CD4-positive, alpha-beta T cell (primary cell): ENCODE data around the gene KLC1. TPM values are rescaled to one million over a fixed set of nuclear protein-coding genes. Genes with fewer than 3 reads are reported as not detected.

Source experiments
- ATAC-seq: fragments of 200-7000 bp; cut with Tn5 transposase; one replicate; pipeline ENCODE4 v1.10.0; 2022; ENCODE audit warnings: mild to moderate bottlenecking; ENCODE audit not compliant: poor library complexity
- CTCF ChIA-PET: fragments of 350-600 bp; sonication (Branson Sonifier 250); formaldehyde crosslinking; loops from one replicate; lab custom pipeline; 2021; ENCODE audit warnings: antibody characterized with exemption, inconsistent platforms; lab: Charles Lee
- POLR2A ChIA-PET: fragments of 350-600 bp; sonication (Branson Sonifier 250); formaldehyde crosslinking; loops from one replicate; lab custom pipeline; 2021; ENCODE audit warnings: antibody characterized with exemption, inconsistent platforms; lab: Charles Lee
- DNase-seq, 14 experiments: peaks; one replicate each; pipeline ENCODE4 v3.0.0-alpha.2; 2013 to 2020; ENCODE audit warnings: mixed read lengths in 2 of 14
- H3K27ac ChIP-seq, 2 donors: one replicate each; pipeline versions ENCODE4 v1.5.1 to v1.7.0; 2013; ENCODE audit warnings: low read length in 2 of 2, low read depth in 1 of 2, mild to moderate bottlenecking in 1 of 2
- H3K27me3 ChIP-seq, 2 experiments: 1 replicate in 1 of 2; 2 replicates in 1 of 2; pipeline versions ENCODE4 v1.6.1 to v1.7.0; 2013; ENCODE audit warnings: low read length in 2 of 2, control low read depth in 1 of 2, mild to moderate bottlenecking in 1 of 2, moderate library complexity in 1 of 2; ENCODE audit not compliant: insufficient read depth in 2 of 2, control insufficient read depth in 1 of 2
- H3K36me3 ChIP-seq: one replicate; pipeline ENCODE4 v1.6.1; 2013; ENCODE audit warnings: low read length, control low read depth; ENCODE audit not compliant: insufficient read depth
- H3K4me1 ChIP-seq: one replicate; pipeline ENCODE4 v1.6.1; 2013; ENCODE audit warnings: low read length, control low read depth; ENCODE audit not compliant: insufficient read depth
- H3K4me3 ChIP-seq: one replicate; pipeline ENCODE4 v1.5.1; 2013; ENCODE audit warnings: mild to moderate bottlenecking, low read length, moderate library complexity
- H3K9me3 ChIP-seq, 2 experiments: 1 replicate in 1 of 2; 2 replicates in 1 of 2; pipeline versions ENCODE4 v1.6.1 to v1.7.0; 2013; ENCODE audit warnings: low read length in 2 of 2, mild to moderate bottlenecking in 2 of 2, control low read depth in 1 of 2, moderate library complexity in 1 of 2; ENCODE audit not compliant: control insufficient read depth in 1 of 2, insufficient read depth in 1 of 2
- H3K27ac Mint-ChIP-seq: one replicate; pipeline ENCODE4 v1.8.0; 2020; ENCODE audit warnings: mixed read lengths
- H3K27me3 Mint-ChIP-seq: one replicate; pipeline ENCODE4 v1.8.0; 2021; ENCODE audit warnings: mixed read lengths
- H3K36me3 Mint-ChIP-seq: one replicate; pipeline ENCODE4 v1.8.0; 2021; ENCODE audit warnings: low read depth, mixed read lengths
- H3K4me1 Mint-ChIP-seq: one replicate; pipeline ENCODE4 v1.8.0; 2021; ENCODE audit warnings: low read depth, mixed read lengths
- H3K4me3 Mint-ChIP-seq: one replicate; pipeline ENCODE4 v1.8.0; 2020; ENCODE audit warnings: mild to moderate bottlenecking, mixed read lengths
- H3K9me3 Mint-ChIP-seq: one replicate; pipeline ENCODE4 v1.8.0; 2020; ENCODE audit warnings: mixed read lengths
- CTCF ChIP-seq: fragments of 200-600 bp; IDR thresholded peaks from one replicate; pipeline ENCODE4 v1.8.0; 2022; ENCODE audit warnings: antibody characterized with exemption, mild to moderate bottlenecking
- intact Hi-C, 2 experiments: fragments of 100-400 bp; cut with DNase I in 1 of 2; cut with micrococcal nuclease in 1 of 2; formaldehyde crosslinking; loops; one replicate each; pipeline versions ENCODE4 v1.15.1 to v1.9.0; 2023 to 2025; cut with DNase I, micrococcal nuclease
- total RNA-seq, 174 experiments: library from RNA in 2 of 174; stranded (reverse) in 2 of 174; gene quantifications; one replicate each; pipeline ENCODE4 v1.2.3 and lab custom pipeline; 2021 to 2026

The KLC1 gene
- total RNA-seq, 2 experiments from 2014 or later: 111 to 119 TPM

DNA sequence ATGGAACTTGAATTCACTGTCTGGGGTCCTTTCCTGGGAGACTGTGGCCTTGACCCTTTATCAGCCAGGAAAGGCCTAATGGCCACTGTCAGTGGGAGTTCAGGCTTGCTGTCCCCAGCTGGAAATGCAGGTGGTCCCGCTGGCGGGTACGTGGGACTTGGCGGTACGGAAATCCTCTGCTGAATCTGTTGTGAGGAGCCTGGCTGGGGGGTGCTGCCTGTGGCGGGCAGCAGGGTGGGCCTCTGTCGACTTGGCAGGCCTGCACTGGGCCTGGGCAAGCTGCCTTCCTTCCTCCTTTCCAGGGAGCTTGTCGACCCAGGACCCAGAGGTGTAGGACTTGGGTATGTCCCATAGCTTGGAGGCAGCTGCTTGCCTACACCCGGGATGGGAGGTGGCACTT is 112.9 kb downstream of the KLC1 start:
- Mint-ChIP-seq H3K4me1 (no peaks in the 10 kb centered on the region), H3K27me3 (no peaks in the 10 kb centered on the region), H3K4me3 (no peak overlapping the region), H3K27ac (no peak overlapping the region), H3K9me3 (no peaks in the 10 kb centered on the region), H3K36me3 (peaks cover 49% of the 10 kb centered on the region)
- DNase-seq: no peak
- no peaks in the 10 kb centered on the region for H3K4me1 ChIP-seq
- ChIA-PET POLR2A (no interaction called here), CTCF (no interaction called here)
- H3K27ac ChIP-seq: no peak overlapping the region
- intact Hi-C loops: no loop called here
- TF ChIP-seq CTCF: no peak
- no peaks in the 10 kb centered on the region for H3K27me3 ChIP-seq
- no peak for ATAC-seq
- H3K36me3 ChIP-seq: peaks cover 36% of the 10 kb centered on the region
- H3K9me3 ChIP-seq: no peaks in the 10 kb centered on the region
- no peak overlapping the region for H3K4me3 ChIP-seq

- H3K36me3 ChIP-seq: peaks cover 34% of the 10 kb centered on the region
- H3K4me1 ChIP-seq: peaks cover under 1% of the 10 kb centered on the region
- TF ChIP-seq CTCF: no peak
- H3K27ac Mint-ChIP-seq: no peak overlapping the region
- ChIA-PET CTCF (no interaction called here), POLR2A (no interaction called here)
- H3K4me3 ChIP-seq: no peak overlapping the region
- H3K27me3 ChIP-seq: no peaks in the 10 kb centered on the region
- DNase-seq: no peak
- intact Hi-C loops: no loop called here
- no peaks in the 10 kb centered on the region for H3K4me1 Mint-ChIP-seq
- peaks cover 46% of the 10 kb centered on the region for H3K36me3 Mint-ChIP-seq
- no peaks in the 10 kb centered on the region for H3K9me3 ChIP-seq
- H3K9me3 Mint-ChIP-seq: no peaks in the 10 kb centered on the region
- no peak for ATAC-seq
- no peak overlapping the region for H3K27ac ChIP-seq
- no peak overlapping the region for H3K4me3 Mint-ChIP-seq
- H3K27me3 Mint-ChIP-seq: no peaks in the 10 kb centered on the region
These were observed 113.7 kb downstream of the KLC1 start for GRCh38 chr14:103742499-103743255.

DNA sequence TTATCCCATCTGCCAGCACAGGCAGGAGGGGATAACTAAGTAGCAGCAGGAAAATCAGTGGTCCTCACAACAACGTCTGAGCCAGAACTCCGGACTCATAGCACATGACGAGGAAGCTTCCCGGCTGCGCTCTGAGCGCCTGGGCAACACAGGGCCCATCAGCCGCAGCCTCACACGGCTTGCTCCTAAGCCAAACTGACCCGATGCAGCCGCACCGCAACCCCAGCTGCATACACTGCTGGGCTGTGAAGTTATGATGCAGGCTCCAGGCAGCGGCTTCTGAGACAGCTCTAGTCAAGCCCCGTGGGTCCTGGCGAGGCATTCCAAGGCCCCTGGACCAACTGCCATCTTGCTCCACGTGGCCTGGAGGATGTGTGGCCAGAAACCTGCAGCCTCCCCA is 114.7 kb downstream of the KLC1 start:
- Mint-ChIP-seq H3K36me3 (peaks cover 42% of the 10 kb centered on the region), H3K4me3 (no peak overlapping the region), H3K4me1 (peaks cover 10% of the 10 kb centered on the region), H3K27me3 (no peaks in the 10 kb centered on the region), H3K9me3 (no peaks in the 10 kb centered on the region), H3K27ac (no peak overlapping the region)
- Histone ChIP-seq H3K27me3 (no peaks in the 10 kb centered on the region), H3K27ac (no peak overlapping the region), H3K4me3 (no peak overlapping the region), H3K4me1 (peaks cover 10% of the 10 kb centered on the region), H3K36me3 (peaks cover 25% of the 10 kb centered on the region), H3K9me3 (no peaks in the 10 kb centered on the region)
- intact Hi-C loops: no loop called here
- CTCF ChIA-PET: no interaction called here
- ATAC-seq (no peak), DNase-seq (no peak)
- TF ChIP-seq CTCF: no peak
- POLR2A ChIA-PET: no interaction called here
